Karpas-422 (cell line): ENCODE measurements around the gene LRRK1. TPM values are rescaled to one million over a fixed set of nuclear protein-coding genes. Genes with fewer than 3 reads are reported as not detected.

Source experiments
- DNase-seq: peaks from one replicate; pipeline ENCODE4 v3.0.0-alpha.2; 2015
- H2AFZ ChIP-seq: fragments of 200-600 bp; sonication (generic); 2 replicates; pipeline ENCODE4 v1.6.1; 2014; ENCODE audit warnings: antibody characterized with exemption, low read length, mixed read lengths
- H3K27ac ChIP-seq: fragments of 200-600 bp; sonication (generic); 2 replicates; pipeline ENCODE4 v1.5.1; 2014; ENCODE audit warnings: mild to moderate bottlenecking, low read length, moderate library complexity
- H3K27me3 ChIP-seq: fragments of 200-600 bp; sonication (generic); 2 replicates; pipeline ENCODE4 v1.6.1; 2014; ENCODE audit warnings: low read length, mixed read lengths
- H3K36me3 ChIP-seq: fragments of 200-600 bp; sonication (generic); 2 replicates; pipeline ENCODE4 v1.6.1; 2014; ENCODE audit warnings: low read length, mixed read lengths; ENCODE audit not compliant: insufficient read depth
- H3K4me1 ChIP-seq: fragments of 200-600 bp; sonication (generic); 2 replicates; pipeline ENCODE4 v1.6.1; 2014; ENCODE audit warnings: mild to moderate bottlenecking, low read length, mixed read lengths
- H3K4me2 ChIP-seq: fragments of 200-600 bp; sonication (generic); 2 replicates; pipeline ENCODE4 v1.6.1; 2014; ENCODE audit warnings: low read length, low read depth, mild to moderate bottlenecking; ENCODE audit not compliant: poor library complexity, severe bottlenecking
- H3K4me3 ChIP-seq: fragments of 200-600 bp; sonication (generic); 2 replicates; pipeline ENCODE4 v1.5.1; 2014; ENCODE audit warnings: mild to moderate bottlenecking, antibody characterized with exemption, low read length, mixed read lengths
- H3K79me2 ChIP-seq: fragments of 200-600 bp; sonication (generic); 2 replicates; pipeline ENCODE4 v1.6.1; 2014; ENCODE audit warnings: mild to moderate bottlenecking, low read length, mixed read lengths
- H3K9ac ChIP-seq: fragments of 200-600 bp; sonication (generic); 2 replicates; pipeline ENCODE4 v1.6.0; 2014; ENCODE audit warnings: low read length
- H3K9me2 ChIP-seq: fragments of 200-600 bp; sonication (generic), shearing (Covaris generic); replicated peaks from 2 replicates; pipeline ENCODE4 v1.6.0; 2014; ENCODE audit warnings: mild to moderate bottlenecking, low read length, moderate library complexity; ENCODE audit not compliant: insufficient read depth
- H3K9me3 ChIP-seq: fragments of 300-700, 200-600 bp; sonication (generic); 2 replicates; pipeline ENCODE4 v1.6.1; 2014; ENCODE audit warnings: low read length, mixed read lengths
- H4K20me1 ChIP-seq: fragments of 200-600 bp; sonication (generic); 2 replicates; pipeline ENCODE4 v1.6.1; 2014; ENCODE audit warnings: mild to moderate bottlenecking, antibody characterized with exemption, low read length, low read depth; ENCODE audit not compliant: insufficient read depth
- total RNA-seq: library from RNA; depleted of rRNA; stranded (reverse); fragments of >200 nt; shearing (Covaris generic); gene quantifications from 2 replicates; pipeline ENCODE4 v1.2.3, GENCODE V29; 2014; ENCODE audit warnings: low replicate concordance

LRRK1 gene
- total RNA-seq, 1 experiment from 2014 or later: 46.6 TPM

DNA sequence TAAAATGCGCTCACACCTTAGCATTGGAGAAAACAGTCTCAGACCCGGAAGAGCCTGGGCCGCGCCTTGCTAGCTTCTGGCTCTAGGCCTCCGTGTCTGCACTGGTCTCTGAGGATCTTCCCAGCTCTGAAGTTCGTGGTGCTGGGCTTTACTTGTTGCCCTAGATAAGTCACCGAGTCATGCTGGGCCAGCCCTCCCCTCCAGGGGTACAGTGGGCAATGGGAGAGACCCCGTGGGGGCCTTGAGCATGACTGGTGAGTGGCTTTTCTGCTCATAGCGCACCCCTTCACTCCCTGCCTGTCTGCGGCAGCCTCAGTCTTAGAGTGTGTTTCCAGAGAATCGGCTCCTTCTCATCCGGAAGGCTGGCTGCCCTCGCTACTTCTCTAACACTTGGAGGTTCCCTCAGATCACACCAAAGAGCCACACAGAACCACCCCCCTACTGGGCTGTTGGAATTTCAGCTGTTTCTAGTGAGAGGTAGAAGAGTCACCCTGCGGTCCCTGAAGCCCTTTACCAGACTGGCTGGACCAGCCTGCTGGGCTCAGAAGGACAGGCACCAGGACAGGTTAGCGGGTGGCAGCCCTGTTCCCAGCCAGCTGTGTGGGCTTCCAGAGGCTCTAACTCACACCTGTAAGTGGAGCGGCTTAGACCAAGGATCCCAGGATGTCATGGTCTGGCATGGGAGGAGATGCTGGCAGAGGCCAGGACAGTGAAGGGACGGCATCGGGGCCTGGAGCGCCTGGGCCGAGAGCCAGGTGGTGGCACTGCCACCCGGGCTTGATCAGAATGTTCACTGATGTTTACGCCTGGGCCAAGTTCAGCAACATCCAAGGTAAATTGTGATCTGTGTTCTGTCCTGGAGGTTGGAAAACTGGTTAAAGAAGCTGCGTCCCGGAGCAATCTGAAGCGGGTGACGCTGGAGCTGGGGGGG, 21.7 kb upstream of the LRRK1 start:
- H2AFZ ChIP-seq: no peak overlapping the region
- H3K4me3 ChIP-seq: no peak overlapping the region
- no peaks in the 10 kb centered on the region for H3K79me2 ChIP-seq
- no peaks in the 10 kb centered on the region for H3K9me2 ChIP-seq
- no peaks in the 10 kb centered on the region for H3K9me3 ChIP-seq
- H3K4me1 ChIP-seq: peaks cover 7% of the 10 kb centered on the region; the same call in 1 of the 2 replicates
- H3K4me2 ChIP-seq: no peak overlapping the region
- no peaks in the 10 kb centered on the region for H4K20me1 ChIP-seq
- no peak for DNase-seq
- H3K27me3 ChIP-seq: no peaks in the 10 kb centered on the region
- no peak overlapping the region for H3K9ac ChIP-seq
- H3K27ac ChIP-seq: no peak overlapping the region
- no peaks in the 10 kb centered on the region for H3K36me3 ChIP-seq

- no peak overlapping the region for H3K9ac ChIP-seq
- H4K20me1 ChIP-seq: no peaks in the 10 kb centered on the region
- peaks cover 7% of the 10 kb centered on the region; the same call in 1 of the 2 replicates for H3K4me1 ChIP-seq
- no peak overlapping the region for H3K4me2 ChIP-seq
- H2AFZ ChIP-seq: no peak overlapping the region
- no peaks in the 10 kb centered on the region for H3K79me2 ChIP-seq
- H3K9me3 ChIP-seq: no peaks in the 10 kb centered on the region
- no peaks in the 10 kb centered on the region for H3K9me2 ChIP-seq
- H3K27ac ChIP-seq: no peak overlapping the region
- no peaks in the 10 kb centered on the region for H3K27me3 ChIP-seq
- no peak for DNase-seq
- H3K36me3 ChIP-seq: no peaks in the 10 kb centered on the region
- H3K4me3 ChIP-seq: no peak overlapping the region
These were observed 21.0 kb upstream of the LRRK1 start for GRCh38 chr15:100898152-100898490.

- Histone ChIP-seq H3K36me3 (no peaks in the 10 kb centered on the region), H3K27ac (no peak overlapping the region), H3K9ac (no peak overlapping the region), H3K4me1 (peaks cover 7% of the 10 kb centered on the region; the same call in 1 of the 2 replicates), H2AFZ (no peak overlapping the region), H3K79me2 (no peaks in the 10 kb centered on the region), H3K9me2 (no peaks in the 10 kb centered on the region), H3K4me2 (no peak overlapping the region), H3K4me3 (no peak overlapping the region), H3K9me3 (no peaks in the 10 kb centered on the region), H3K27me3 (no peaks in the 10 kb centered on the region), H4K20me1 (no peaks in the 10 kb centered on the region)
- DNase-seq: no peak
These were observed 20.3 kb upstream of the LRRK1 start for GRCh38 chr15:100898661-100899462.

- H3K9ac ChIP-seq: no peak overlapping the region
- no peaks in the 10 kb centered on the region for H3K79me2 ChIP-seq
- H3K4me2 ChIP-seq: no peak overlapping the region
These were observed 19.6 kb upstream of the LRRK1 start for GRCh38 chr15:100899601-100900000.

GRCh38 chr15:100900136-100900794, 18.9 kb upstream of the LRRK1 start:
- peaks cover 7% of the 10 kb centered on the region; the same call in 1 of the 2 replicates for H3K4me1 ChIP-seq
- no peaks in the 10 kb centered on the region for H3K9me2 ChIP-seq
- H3K9ac ChIP-seq: no peak overlapping the region
- no peak overlapping the region for H2AFZ ChIP-seq
- H3K27ac ChIP-seq: no peak overlapping the region
- no peaks in the 10 kb centered on the region for H3K27me3 ChIP-seq
- H3K4me3 ChIP-seq: no peak overlapping the region
- no peaks in the 10 kb centered on the region for H3K9me3 ChIP-seq
- no peaks in the 10 kb centered on the region for H3K36me3 ChIP-seq
- DNase-seq: no peak
- H4K20me1 ChIP-seq: no peaks in the 10 kb centered on the region
- no peaks in the 10 kb centered on the region for H3K79me2 ChIP-seq
- H3K4me2 ChIP-seq: no peak overlapping the region

More at GRCh38 chr15:100899601-100900000, 19.6 kb upstream of the LRRK1 start:
- H3K9me2 ChIP-seq: no peaks in the 10 kb centered on the region
- no peak overlapping the region for H2AFZ ChIP-seq
- H3K36me3 ChIP-seq: no peaks in the 10 kb centered on the region
- no peaks in the 10 kb centered on the region for H4K20me1 ChIP-seq
- no peaks in the 10 kb centered on the region for H3K27me3 ChIP-seq
- H3K27ac ChIP-seq: no peak overlapping the region
- H3K9me3 ChIP-seq: no peaks in the 10 kb centered on the region
- peaks cover 7% of the 10 kb centered on the region; the same call in 1 of the 2 replicates for H3K4me1 ChIP-seq
- DNase-seq: no peak
- no peak overlapping the region for H3K4me3 ChIP-seq

DNA sequence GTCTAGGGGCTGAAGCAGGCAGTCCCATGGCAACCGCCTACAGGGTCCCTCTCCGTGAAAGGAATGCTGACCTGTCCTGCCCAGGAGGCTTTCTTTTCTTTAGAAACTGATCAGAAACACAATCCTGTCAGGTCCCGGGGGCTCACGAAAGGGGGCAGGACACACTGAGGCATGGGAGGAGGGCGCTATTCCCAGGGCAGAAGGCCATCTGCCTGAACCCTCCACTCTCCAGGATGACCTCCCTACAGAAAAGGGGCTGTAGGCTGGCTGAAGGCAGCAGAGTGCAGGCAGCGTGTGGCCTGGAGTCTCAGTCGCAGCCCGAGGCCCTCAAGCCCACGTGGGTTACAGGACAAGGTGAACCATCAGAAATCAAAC, 18.4 kb upstream of the LRRK1 start:
- Histone ChIP-seq H2AFZ (no peak overlapping the region), H3K27me3 (no peaks in the 10 kb centered on the region), H4K20me1 (no peaks in the 10 kb centered on the region), H3K27ac (no peak overlapping the region), H3K9me3 (no peaks in the 10 kb centered on the region), H3K36me3 (no peaks in the 10 kb centered on the region), H3K9me2 (no peaks in the 10 kb centered on the region), H3K4me1 (peaks cover 7% of the 10 kb centered on the region; the same call in 1 of the 2 replicates), H3K79me2 (no peaks in the 10 kb centered on the region), H3K4me2 (no peak overlapping the region), H3K4me3 (no peak overlapping the region), H3K9ac (no peak overlapping the region)
- DNase-seq: no peak

DNA sequence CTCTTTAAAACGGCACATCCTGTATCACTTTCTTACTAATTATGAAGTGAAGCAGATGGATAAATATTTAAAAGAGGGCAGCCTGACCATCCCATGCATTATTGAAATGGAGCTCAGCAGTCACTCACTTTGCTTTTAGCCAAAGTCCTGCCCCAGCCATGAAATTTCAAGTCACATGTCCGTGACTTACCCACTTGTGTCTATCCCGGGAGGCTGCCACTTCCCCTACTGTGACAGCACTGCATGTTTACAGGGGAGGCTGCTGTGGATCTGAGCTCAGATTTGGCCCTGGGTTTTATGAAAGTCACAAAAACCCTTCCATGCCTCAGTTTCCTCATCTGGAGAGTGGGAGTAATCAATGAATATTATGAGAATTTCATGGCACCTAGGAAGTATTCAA, 17.9 kb upstream of the LRRK1 start:
- Histone ChIP-seq H4K20me1 (no peaks in the 10 kb centered on the region), H3K36me3 (no peaks in the 10 kb centered on the region), H2AFZ (no peak overlapping the region), H3K27ac (no peak overlapping the region), H3K4me1 (peaks cover 4% of the 10 kb centered on the region; the same call in 1 of the 2 replicates), H3K27me3 (no peaks in the 10 kb centered on the region), H3K9me2 (no peaks in the 10 kb centered on the region), H3K4me2 (no peak overlapping the region), H3K9me3 (no peaks in the 10 kb centered on the region), H3K79me2 (no peaks in the 10 kb centered on the region), H3K9ac (no peak overlapping the region), H3K4me3 (no peak overlapping the region)
- no peak for DNase-seq
